ENCODE data around the gene DNAI7. TPM values are rescaled to one million over a fixed set of nuclear protein-coding genes. Genes with fewer than 3 reads are reported as not detected.

DNAI7 gene
- total RNA-seq, 1 experiment from 2014 or later, result not detected

DNA sequence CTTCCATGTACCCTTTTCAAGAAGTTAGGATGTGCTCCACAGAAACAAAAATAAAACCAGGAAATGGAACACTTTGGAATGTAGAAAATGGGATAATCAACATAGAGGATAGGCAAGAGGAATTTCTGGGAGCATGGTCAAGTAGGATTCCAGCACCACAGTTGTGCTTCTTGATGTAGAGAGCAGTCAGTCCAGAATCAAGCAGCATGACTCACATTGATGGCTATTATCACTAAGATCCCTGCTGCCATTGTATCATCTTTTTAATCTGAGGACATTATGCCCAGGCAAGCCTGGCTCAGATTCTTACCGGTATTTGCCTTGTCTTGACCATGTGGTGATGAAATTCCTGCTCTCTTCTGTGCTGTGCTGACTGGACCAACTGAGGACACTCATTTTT is 5.7 kb upstream of the DNAI7 start:
- DNase-seq (no peak), ATAC-seq (no peak)
- Histone ChIP-seq H3K79me2 (ENCODE audit: low read length) (peaks cover 8% of the 10 kb centered on the region), H3K9ac (ENCODE audit: low read length) (no peak overlapping the region), H3K4me1 (ENCODE audit: insufficient read depth, low read length) (peaks cover 5% of the 10 kb centered on the region; the same call in 1 of the 2 replicates), H3K27me3 (ENCODE audit: low read length) (no peaks in the 10 kb centered on the region), H4K20me1 (ENCODE audit: low read length) (no peaks in the 10 kb centered on the region), H3F3A (ENCODE audit: low read length, unreplicated experiment) (no peaks in the 10 kb centered on the region), H3K27ac (ENCODE audit: low read length) (no peak overlapping the region), H3K4me2 (ENCODE audit: low read length) (no peak overlapping the region), H3K9me3 (ENCODE audit: low read length) (no peaks in the 10 kb centered on the region), H3K9me2 (replicated peaks; ENCODE audit: low read length) (no peaks in the 10 kb centered on the region), H2AFZ (ENCODE audit: low read length) (no peak overlapping the region), H3K4me3 (ENCODE audit: low read length) (no peak overlapping the region), H3K36me3 (ENCODE audit: low read depth, low read length) (no peaks in the 10 kb centered on the region)
- POLR2A ChIA-PET (ENCODE audit: unreplicated experiment), result no interaction called here
- intact Hi-C loops (cut with micrococcal nuclease), result no loop called here
- CTCF ChIA-PET, result no interaction called here
- TF ChIP-seq, protein P1, sequence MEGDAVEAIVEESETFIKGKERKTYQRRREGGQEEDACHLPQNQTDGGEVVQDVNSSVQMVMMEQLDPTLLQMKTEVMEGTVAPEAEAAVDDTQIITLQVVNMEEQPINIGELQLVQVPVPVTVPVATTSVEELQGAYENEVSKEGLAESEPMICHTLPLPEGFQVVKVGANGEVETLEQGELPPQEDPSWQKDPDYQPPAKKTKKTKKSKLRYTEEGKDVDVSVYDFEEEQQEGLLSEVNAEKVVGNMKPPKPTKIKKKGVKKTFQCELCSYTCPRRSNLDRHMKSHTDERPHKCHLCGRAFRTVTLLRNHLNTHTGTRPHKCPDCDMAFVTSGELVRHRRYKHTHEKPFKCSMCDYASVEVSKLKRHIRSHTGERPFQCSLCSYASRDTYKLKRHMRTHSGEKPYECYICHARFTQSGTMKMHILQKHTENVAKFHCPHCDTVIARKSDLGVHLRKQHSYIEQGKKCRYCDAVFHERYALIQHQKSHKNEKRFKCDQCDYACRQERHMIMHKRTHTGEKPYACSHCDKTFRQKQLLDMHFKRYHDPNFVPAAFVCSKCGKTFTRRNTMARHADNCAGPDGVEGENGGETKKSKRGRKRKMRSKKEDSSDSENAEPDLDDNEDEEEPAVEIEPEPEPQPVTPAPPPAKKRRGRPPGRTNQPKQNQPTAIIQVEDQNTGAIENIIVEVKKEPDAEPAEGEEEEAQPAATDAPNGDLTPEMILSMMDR (conservative IDR thresholded peaks at IDR 0.05; ENCODE audit: low read depth, low read length), result no peak
- TF ChIP-seq EZH2phosphoT487 (IDR thresholded peaks at IDR 0.05; ENCODE audit: borderline replicate concordance, low read length) (no peak), EZH2 (IDR thresholded peaks at IDR 0.05; ENCODE audit: low read length, unreplicated experiment) (no peak)
- BruUV-seq (replicated peaks), result no TSS peak

DNA sequence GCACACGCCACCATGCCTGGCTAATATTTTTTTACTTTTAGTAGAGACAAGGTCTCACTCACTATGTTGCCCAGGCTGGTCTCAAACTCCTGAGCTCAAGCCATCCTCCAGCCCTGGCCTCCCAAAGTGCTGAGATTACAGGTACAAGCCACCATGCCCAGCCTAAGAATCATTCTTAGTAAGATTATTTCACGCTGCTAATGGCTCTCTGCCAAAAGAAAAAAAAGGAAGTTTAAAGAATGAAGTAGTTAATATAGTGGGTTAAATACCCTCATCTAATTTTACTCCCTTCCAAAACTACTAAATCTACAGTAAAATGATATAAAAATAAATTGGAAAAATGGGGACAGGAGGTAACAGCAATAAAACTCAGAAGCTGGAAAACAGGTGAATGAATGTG is 2.6 kb upstream of the DNAI7 start:
- Histone ChIP-seq H3K36me3 (ENCODE audit: low read depth, low read length) (no peaks in the 10 kb centered on the region), H3K79me2 (ENCODE audit: low read length) (peaks cover 12% of the 10 kb centered on the region), H3K9me2 (replicated peaks; ENCODE audit: low read length) (no peaks in the 10 kb centered on the region), H3K4me2 (ENCODE audit: low read length) (no peak overlapping the region), H3K4me1 (ENCODE audit: insufficient read depth, low read length) (peaks cover 10% of the 10 kb centered on the region), H3K4me3 (ENCODE audit: low read length) (no peak overlapping the region), H3K27me3 (ENCODE audit: low read length) (no peaks in the 10 kb centered on the region), H2AFZ (ENCODE audit: low read length) (no peak overlapping the region), H3K9ac (ENCODE audit: low read length) (no peak overlapping the region), H4K20me1 (ENCODE audit: low read length) (no peaks in the 10 kb centered on the region), H3K27ac (ENCODE audit: low read length) (no peak overlapping the region), H3F3A (ENCODE audit: low read length, unreplicated experiment) (no peaks in the 10 kb centered on the region), H3K9me3 (ENCODE audit: low read length) (no peaks in the 10 kb centered on the region)
- ATAC-seq (no peak), DNase-seq (no peak)
- BruUV-seq (replicated peaks), result no TSS peak
- CTCF ChIA-PET, result no interaction called here
- intact Hi-C loops (cut with micrococcal nuclease), result no loop called here
- POLR2A ChIA-PET (ENCODE audit: unreplicated experiment), result no interaction called here
- TF ChIP-seq EZH2phosphoT487 (IDR thresholded peaks at IDR 0.05; ENCODE audit: borderline replicate concordance, low read length) (no peak), EZH2 (IDR thresholded peaks at IDR 0.05; ENCODE audit: low read length, unreplicated experiment) (no peak)
- TF ChIP-seq, protein P1 (conservative IDR thresholded peaks at IDR 0.05; ENCODE audit: low read depth, low read length), result no peak

DNA sequence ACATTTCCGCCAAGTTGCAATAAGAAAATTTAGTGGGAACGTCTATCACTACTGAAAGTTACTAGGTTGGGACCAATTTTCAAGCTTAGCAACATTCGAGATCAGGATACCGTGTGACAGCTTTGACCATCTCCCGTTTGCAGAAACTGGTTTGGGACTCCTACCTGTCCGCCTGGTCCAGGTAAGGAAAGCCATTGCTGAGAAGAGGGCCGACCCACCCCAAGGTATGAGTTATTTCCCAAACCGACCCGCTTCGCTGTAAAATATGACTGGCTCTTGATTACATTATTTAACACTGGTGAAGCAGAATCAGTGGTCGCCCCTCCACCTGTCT is 271 bp downstream of the DNAI7 start:
- no peaks in the 10 kb centered on the region for H4K20me1 ChIP-seq (ENCODE audit: low read length)
- intact Hi-C loops (cut with micrococcal nuclease), result no loop called here
- no peak overlapping the region for H3K27ac ChIP-seq (ENCODE audit: low read length)
- peaks cover 12% of the 10 kb centered on the region for H3K79me2 ChIP-seq (ENCODE audit: low read length)
- peak overlapping the region; percentile 95 for H3K4me3 ChIP-seq (ENCODE audit: low read length)
- DNase-seq (no peak), ATAC-seq (peak; percentile 27)
- H3F3A ChIP-seq (ENCODE audit: low read length, unreplicated experiment), result no peaks in the 10 kb centered on the region
- H3K9me3 ChIP-seq (ENCODE audit: low read length), result no peaks in the 10 kb centered on the region
- peak overlapping the region; percentile 98 for H3K4me2 ChIP-seq (ENCODE audit: low read length)
- TF ChIP-seq EZH2phosphoT487 (IDR thresholded peaks at IDR 0.05; ENCODE audit: borderline replicate concordance, low read length), result no peak
- TF ChIP-seq EZH2 (IDR thresholded peaks at IDR 0.05; ENCODE audit: low read length, unreplicated experiment), result no peak
- TF ChIP-seq, protein P1 (conservative IDR thresholded peaks at IDR 0.05; ENCODE audit: low read depth, low read length), result no peak
- ChIA-PET POLR2A (ENCODE audit: unreplicated experiment) (no interaction called here), CTCF (interaction anchor here (0.7 kb wide), 1 partner anchor 518 kb away, joined by 3 read pairs; no protein-coding TSS in a partner anchor)
- TSS peak; percentile 72 for BruUV-seq (replicated peaks)
- peak overlapping the region; percentile 91; the same call in 1 of the 2 replicates for H3K9ac ChIP-seq (ENCODE audit: low read length)
- H3K4me1 ChIP-seq (ENCODE audit: insufficient read depth, low read length), result peaks cover 10% of the 10 kb centered on the region
- H3K27me3 ChIP-seq (ENCODE audit: low read length), result no peaks in the 10 kb centered on the region
- peak overlapping the region; percentile 95 for H2AFZ ChIP-seq (ENCODE audit: low read length)
- H3K36me3 ChIP-seq (ENCODE audit: low read depth, low read length), result no peaks in the 10 kb centered on the region
- H3K9me2 ChIP-seq (replicated peaks; ENCODE audit: low read length), result no peaks in the 10 kb centered on the region

Measured in PC-3 (cell line).